IMR-90 (cell line): ENCODE results near the gene CCNC. TPM values are rescaled to one million over a fixed set of nuclear protein-coding genes. Genes with fewer than 3 reads are reported as not detected.

Source experiments
- ATAC-seq: fragments of 200-7000 bp; cut with Tn5 transposase; 2 replicates; pipeline ENCODE4 v1.9.1; 2020; ENCODE audit warnings: low read depth, mild to moderate bottlenecking, moderate library complexity
- BruUV-seq: library from RNA; stranded (reverse); fragments of 400-500 nt; replicated peaks from 2 replicates; lab custom pipeline; 2021; lab: Mats Ljungman, UMichigan
- CTCF ChIA-PET: fragments of 300-600 bp; formaldehyde crosslinking; extraction: SDS; loops from one replicate; lab custom pipeline; 2021; ENCODE audit warnings: antibody characterized with exemption; lab: Yijun Ruan, JAX
- POLR2A ChIA-PET: fragments of 300-600 bp; sonication (Branson Sonifier 250); formaldehyde crosslinking; loops from one replicate; lab custom pipeline; 2022; ENCODE audit warnings: antibody characterized with exemption; ENCODE audit not compliant: unreplicated experiment; lab: Charles Lee
- DNase-seq: peaks from one replicate; pipeline ENCODE4 v3.0.0; 2013
- H2AFZ ChIP-seq: replicated peaks from 2 replicates; pipeline ENCODE3; 2013; ENCODE audit warnings: low read length, mild to moderate bottlenecking; ENCODE audit not compliant: poor library complexity
- H2AK5ac ChIP-seq: 2 replicates; pipeline ENCODE4 v1.6.1; 2013; ENCODE audit warnings: low read depth, low read length, inconsistent platforms
- H2AK9ac ChIP-seq: replicated peaks from 2 replicates; pipeline ENCODE3; 2013; ENCODE audit warnings: mild to moderate bottlenecking, low read depth, low read length, moderate library complexity; ENCODE audit not compliant: poor library complexity
- H2BK120ac ChIP-seq: 2 replicates; pipeline ENCODE4 v1.6.1; 2013; ENCODE audit warnings: low read depth, low read length, inconsistent platforms
- H2BK15ac ChIP-seq: 3 replicates; pipeline ENCODE4 v1.6.1; 2013; ENCODE audit warnings: low read depth, low read length, inconsistent platforms
- H2BK20ac ChIP-seq: 2 replicates; pipeline ENCODE4 v1.6.1; 2013; ENCODE audit warnings: low read depth, mild to moderate bottlenecking, inconsistent platforms, low read length, moderate library complexity
- H2BK5ac ChIP-seq: 2 replicates; pipeline ENCODE4 v1.6.1; 2013; ENCODE audit warnings: mild to moderate bottlenecking, low read depth, low read length, inconsistent platforms; ENCODE audit not compliant: poor library complexity, severe bottlenecking
- H3K14ac ChIP-seq: replicated peaks from 2 replicates; pipeline ENCODE4 v1.6.1; 2013; ENCODE audit warnings: low read depth, low read length, inconsistent platforms
- H3K18ac ChIP-seq: 2 replicates; pipeline ENCODE4 v1.6.1; 2013; ENCODE audit warnings: low read depth, low read length, control low read depth
- H3K23ac ChIP-seq: 2 replicates; pipeline ENCODE4 v1.6.1; 2013; ENCODE audit warnings: low read depth, low read length, inconsistent platforms
- H3K27ac ChIP-seq: 2 replicates; pipeline ENCODE4 v1.5.1; 2013; ENCODE audit warnings: mild to moderate bottlenecking, control low read depth, low read length; ENCODE audit not compliant: insufficient read depth
- H3K27me3 ChIP-seq: 2 replicates; pipeline ENCODE4 v1.6.1; 2013; ENCODE audit warnings: low read length; ENCODE audit not compliant: control insufficient read depth, insufficient read depth
- H3K36me3 ChIP-seq: 2 replicates; pipeline ENCODE4 v1.6.1; 2013; ENCODE audit warnings: low read length, mixed read lengths; ENCODE audit not compliant: control insufficient read depth, insufficient read depth
- H3K4ac ChIP-seq: 2 replicates; pipeline ENCODE4 v1.6.1; 2013; ENCODE audit warnings: low read depth, low read length, inconsistent platforms
- H3K4me1 ChIP-seq: 2 replicates; pipeline ENCODE4 v1.6.1; 2013; ENCODE audit warnings: low read length, mixed read lengths; ENCODE audit not compliant: control insufficient read depth, insufficient read depth
- H3K4me2 ChIP-seq: 2 replicates; pipeline ENCODE4 v1.6.1; 2013; ENCODE audit warnings: low read depth, mild to moderate bottlenecking, control low read depth, low read length, moderate library complexity
- H3K4me3 ChIP-seq: 2 replicates; pipeline ENCODE4 v1.5.1; 2013; ENCODE audit warnings: low read depth, mild to moderate bottlenecking, control low read depth, low read length, moderate library complexity; ENCODE audit not compliant: insufficient read depth
- H3K56ac ChIP-seq: 2 replicates; pipeline ENCODE4 v1.6.1; 2013; ENCODE audit warnings: low read length, inconsistent platforms; ENCODE audit not compliant: insufficient read depth; ENCODE audit errors: extremely low read depth
- H3K79me1 ChIP-seq, 2 experiments: 2 replicates each; pipeline ENCODE4 v1.6.1; 2013; ENCODE audit warnings: low read length in 2 of 2, inconsistent platforms in 1 of 2, low read depth in 1 of 2
- H3K9ac ChIP-seq: 2 replicates; pipeline ENCODE4 v1.6.1; 2013; ENCODE audit warnings: low read depth, low read length, control low read depth
- H3K9me1 ChIP-seq: 2 replicates; pipeline ENCODE4 v1.6.1; 2013; ENCODE audit warnings: low read length, inconsistent platforms; ENCODE audit not compliant: insufficient read depth
- H3K9me3 ChIP-seq: 2 replicates; pipeline ENCODE4 v1.6.1; 2013; ENCODE audit warnings: low read length; ENCODE audit not compliant: control insufficient read depth, insufficient read depth
- H4K20me1 ChIP-seq: 2 replicates; pipeline ENCODE4 v1.6.1; 2013; ENCODE audit warnings: low read length, inconsistent platforms; ENCODE audit not compliant: insufficient read depth
- H4K5ac ChIP-seq: 2 replicates; pipeline ENCODE4 v1.6.1; 2013; ENCODE audit warnings: mild to moderate bottlenecking, low read depth, low read length, control low read depth
- H4K8ac ChIP-seq, 2 experiments: 2 replicates each; pipeline ENCODE4 v1.6.1; 2013; ENCODE audit warnings: low read depth in 2 of 2, low read length in 2 of 2, control low read depth in 1 of 2, inconsistent platforms in 1 of 2
- H4K91ac ChIP-seq: 2 replicates; pipeline ENCODE4 v1.6.1; 2013; ENCODE audit warnings: low read depth, low read length, inconsistent platforms; ENCODE audit not compliant: insufficient read depth
- CTCF ChIP-seq: conservative IDR thresholded peaks from 2 replicates; pipeline ENCODE4 v1.5.1; 2012; ENCODE audit warnings: mild to moderate bottlenecking, low read depth, low read length, improper control_type of control experiment
- ELK1 ChIP-seq: fragments of 150-350 bp; IDR thresholded peaks from 2 replicates; pipeline ENCODE4 v1.6.1; 2016; ENCODE audit warnings: low read depth, mild to moderate bottlenecking, low read length, moderate library complexity, borderline replicate concordance
- NFE2L2 ChIP-seq: fragments of 150-350 bp; IDR thresholded peaks from 2 replicates; pipeline ENCODE4 v1.6.1; 2016; ENCODE audit warnings: low read depth, mild to moderate bottlenecking, low read length
- POLR2A ChIP-seq: IDR thresholded peaks from 2 replicates; pipeline ENCODE4 v1.6.1; 2012; ENCODE audit warnings: mild to moderate bottlenecking, low read depth, low read length
- RAD21 ChIP-seq: IDR thresholded peaks from 2 replicates; pipeline ENCODE4 v1.6.1; 2012; ENCODE audit warnings: low read length, improper control_type of control experiment
- RFX5 ChIP-seq: IDR thresholded peaks from 2 replicates; pipeline ENCODE4 v1.8.0; 2012; ENCODE audit warnings: low read depth, mild to moderate bottlenecking, low read length, moderate library complexity
- SMC3 ChIP-seq: fragments of 150-350 bp; IDR thresholded peaks from 2 replicates; pipeline ENCODE4 v1.6.1; 2016; ENCODE audit warnings: low read depth, mild to moderate bottlenecking, antibody characterized with exemption, low read length, moderate library complexity
- WGBS, 2 experiments: methylation state at CpG; one replicate each; pipeline versions ENCODE4 v1.1.5 to v1.1.7; 2013; ENCODE audit warnings: missing lambda C conversion rate in 2 of 2; ENCODE audit not compliant: insufficient read length in 1 of 2; ENCODE audit errors: extremely low coverage in 2 of 2; 5-methylcytosine and 5-hydroxymethylcytosine counted together
- dilution Hi-C: fragments of 300-500 bp; cut with HindIII; formaldehyde crosslinking; loops from one replicate; pipeline ENCODE4 v1.14.3; 2018; ENCODE audit warnings: low sequenced_read_pairs; ENCODE audit not compliant: unreplicated experiment
- in situ Hi-C: fragments of 300-500 bp; cut with MboI; formaldehyde crosslinking; loops from 3 replicates; pipeline ENCODE4 v1.14.3; 2019; ENCODE audit warnings: low sequenced_read_pairs, inconsistent platforms, mixed read lengths
- intact Hi-C: fragments of 100-400 bp; cut with micrococcal nuclease; formaldehyde crosslinking; loops from 2 replicates; pipeline ENCODE4 v1.10.0; 2022
- polyA plus RNA-seq, 3 experiments: library from polyadenylated mRNA; depleted of rRNA; stranded (reverse); fragments of >200 nt; gene quantifications; 2 replicates each; pipeline ENCODE4 v1.2.3, GENCODE V29; 2012; ENCODE audit warnings: low replicate concordance in 1 of 3
- total RNA-seq: library from RNA; depleted of rRNA; stranded (reverse); fragments of >200 nt; gene quantifications from 2 replicates; pipeline ENCODE4 v1.2.3, GENCODE V29; 2012

Gene CCNC
- total and polyA plus RNA-seq, 2 of the 4 experiments (the other 2 are of a cell fraction) = 30.1 to 95.7 TPM

DNA sequence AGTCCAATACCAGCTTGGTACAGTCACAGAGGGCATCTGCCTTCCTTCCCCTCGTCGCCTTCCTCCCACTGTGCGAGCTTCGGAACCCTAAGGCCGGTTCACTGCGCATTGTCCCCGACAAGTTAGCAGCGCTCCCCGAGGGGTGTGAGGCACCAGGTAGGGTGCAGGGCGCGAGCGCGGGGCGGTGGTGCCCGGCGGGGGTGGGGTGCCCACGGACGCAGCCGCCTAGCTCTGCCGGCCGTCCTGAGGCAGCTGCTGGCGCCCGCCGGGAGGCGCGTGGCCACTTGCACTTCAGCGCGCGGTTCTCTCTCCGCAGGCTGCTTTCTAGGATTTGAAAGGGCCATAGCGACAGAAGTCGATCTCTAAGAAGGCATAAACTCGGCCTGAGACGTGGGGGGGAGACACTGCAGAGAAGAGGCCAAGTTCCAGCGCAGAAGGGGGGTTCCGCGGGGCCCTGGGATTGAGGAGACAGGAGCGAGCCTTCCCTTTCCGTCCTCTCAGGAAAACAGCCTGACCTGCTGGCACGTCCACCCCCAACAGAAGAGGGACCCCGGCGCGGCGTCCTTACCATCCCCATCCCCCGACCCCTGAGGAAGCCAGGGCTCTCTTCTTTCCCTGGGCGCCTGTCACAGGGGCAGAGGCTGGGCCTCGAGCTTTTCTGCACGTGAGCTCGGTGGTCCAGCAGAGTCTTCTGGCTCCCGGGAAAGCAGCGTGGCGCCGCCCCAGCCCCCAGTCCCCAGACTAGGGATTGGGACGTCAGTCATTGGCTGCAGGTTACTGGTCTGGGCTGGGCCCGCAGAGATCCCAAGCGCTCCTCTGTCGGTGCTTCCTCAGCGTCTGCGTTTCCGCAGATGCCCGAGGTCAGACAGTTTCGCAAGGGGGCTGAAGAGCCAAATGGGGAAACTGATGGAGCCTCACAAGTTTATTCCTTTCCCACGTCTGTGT is 22.5 kb upstream of the CCNC start:
- Histone ChIP-seq H2BK120ac (no peak overlapping the region), H3K4me1 (no peaks in the 10 kb centered on the region), H3K4me3 (no peak overlapping the region), H3K9ac (no peak overlapping the region), H3K56ac (no peak overlapping the region), H3K9me1 (no peaks in the 10 kb centered on the region; the same call in 1 of the 2 replicates), H3K9me3 (peaks cover 4% of the 10 kb centered on the region), H2AFZ (no peak overlapping the region), H4K5ac (no peak overlapping the region), H3K18ac (no peak overlapping the region), H4K8ac (no peak overlapping the region), H2BK5ac (no peak overlapping the region), H3K36me3 (no peaks in the 10 kb centered on the region), H3K4ac (no peak overlapping the region), H4K20me1 (no peaks in the 10 kb centered on the region), H3K79me1 (no peaks in the 10 kb centered on the region), H3K27ac (no peak overlapping the region), H2BK15ac (no peak overlapping the region), H3K23ac (no peak overlapping the region), H3K14ac (no peak overlapping the region), H2AK5ac (no peak overlapping the region), H2BK20ac (no peak overlapping the region), H2AK9ac (no peak overlapping the region), H3K27me3 (peaks cover 71% of the 10 kb centered on the region), H4K91ac (no peak overlapping the region), H3K4me2 (peak overlapping the region; percentile 62; the same call in 1 of the 2 replicates)
- intact Hi-C loops = no loop called here
- no peak for DNase-seq
- in situ Hi-C loops = loop anchor here (25.0 kb wide), 1 partner anchor 871 kb away; the partner anchor contains the start of gene SIM1
- no peak for ATAC-seq
- BruUV-seq = no TSS peak
- no peak for TF ChIP-seq POLR2A
- TF ChIP-seq ELK1 = no peak
- no peak for TF ChIP-seq RAD21
- no peak for TF ChIP-seq SMC3
- TF ChIP-seq NFE2L2 = no peak
- no peak for TF ChIP-seq CTCF
- no peak for TF ChIP-seq RFX5
- 2% methylated on average over 27 of the region's 63 CpGs; no CpG with 5 or more reads in 1 of the 2 experiments for WGBS, 2 experiments
- dilution Hi-C loops = no loop called here
- ChIA-PET POLR2A (no interaction called here), CTCF (interaction anchor here (1.3 kb wide), 1 partner anchor 10 kb away, joined by 4 read pairs; no protein-coding TSS in a partner anchor)
